ENCODE data around the gene NISCH. TPM values are rescaled to one million over a fixed set of nuclear protein-coding genes. Genes with fewer than 3 reads are reported as not detected.

Gene NISCH
- polyA plus RNA-seq, 3 donors: 9.7 to 106 (median 13.1) TPM

- Histone ChIP-seq H2AFZ (ENCODE audit: insufficient read depth, low read depth, low read length, poor library complexity, severe bottlenecking) (no peak overlapping the region), H3K9me3 (replicated peaks in 1 of 2; ENCODE audit: control insufficient read depth in 1 of 2, insufficient read depth in 1 of 2, low read length in 2 of 2) (no peaks in the 10 kb centered on the region), H3K27ac (ENCODE audit: low read depth in 1 of 2, low read length in 2 of 2) (no peak overlapping the region), H3K4me3 (replicated peaks in 1 of 3; ENCODE audit: low read depth in 2 of 3, low read length in 3 of 3) (no peak overlapping the region), H3K4me1 (ENCODE audit: control insufficient read depth in 1 of 2, insufficient read depth in 2 of 2, low read length in 2 of 2) (no peaks in the 10 kb centered on the region), H4K20me1 (ENCODE audit: insufficient read depth, low read length) (peaks cover 9% of the 10 kb centered on the region), H3K4me2 (replicated peaks; ENCODE audit: extremely low read depth, low read length, poor library complexity, severe bottlenecking) (no peak overlapping the region), H3K36me3 (replicated peaks in 1 of 2; ENCODE audit: control insufficient read depth in 1 of 2, insufficient read depth in 2 of 2, low read length in 2 of 2) (peaks cover 72 to 92% of the 10 kb centered on the region in 2 donors), H3K79me2 (ENCODE audit: insufficient read depth, low read length) (no peaks in the 10 kb centered on the region), H3K9ac (ENCODE audit: insufficient read depth, low read length, poor library complexity, severe bottlenecking) (no peak overlapping the region), H3K27me3 (ENCODE audit: control insufficient read depth in 2 of 2, insufficient read depth in 2 of 2, low read length in 2 of 2) (no peaks in the 10 kb centered on the region)
- no peaks in the 10 kb centered on the region for H3K9me3 Mint-ChIP-seq
- H3K4me3 Mint-ChIP-seq: peak overlapping the region in 1 of 2 donors; percentile 34
- H3K27ac Mint-ChIP-seq: peak overlapping the region in 1 of 7 donors; percentile 69
- H3K27me3 Mint-ChIP-seq (ENCODE audit: low read depth in 3 of 3): peaks cover 0 to 2% (median 1%) of the 10 kb centered on the region in 3 donors
- 98% methylated on average over 17 of the region's 18 CpGs for WGBS (ENCODE audit: insufficient coverage)
- intact Hi-C loops (cut with micrococcal nuclease): no loop called here
- TF ChIP-seq CTCF (IDR thresholded peaks at IDR 0.05): no peak
- DNase-seq: no peak
- H3K36me3 Mint-ChIP-seq: peaks cover 62 to 82% of the 10 kb centered on the region in 2 donors
- H3K4me1 Mint-ChIP-seq: no peaks in the 10 kb centered on the region
Observed at GRCh38 chr3:52524258-52524751, 68.9 kb downstream of the NISCH start.

- no peak overlapping the region for H3K9ac ChIP-seq (ENCODE audit: insufficient read depth, low read length, poor library complexity, severe bottlenecking)
- peaks cover 55 to 75% of the 10 kb centered on the region in 2 donors for H3K36me3 Mint-ChIP-seq
- H3K27ac ChIP-seq (ENCODE audit: low read depth in 1 of 2, low read length in 2 of 2): no peak overlapping the region
- peak overlapping the region in 4 of 7 donors; percentile 28 to 60 (median 43) for H3K27ac Mint-ChIP-seq
- H3K4me1 Mint-ChIP-seq: peaks cover under 1% of the 10 kb centered on the region
- H3K27me3 Mint-ChIP-seq (ENCODE audit: low read depth in 3 of 3): peaks cover 0 to 2% (median 1%) of the 10 kb centered on the region in 3 donors
- H3K4me3 ChIP-seq (replicated peaks in 1 of 3; ENCODE audit: low read depth in 2 of 3, low read length in 3 of 3): no peak overlapping the region
- H3K9me3 ChIP-seq (replicated peaks in 1 of 2; ENCODE audit: control insufficient read depth in 1 of 2, insufficient read depth in 1 of 2, low read length in 2 of 2): no peaks in the 10 kb centered on the region
- intact Hi-C loops (cut with micrococcal nuclease): no loop called here
- H3K27me3 ChIP-seq (ENCODE audit: control insufficient read depth in 2 of 2, insufficient read depth in 2 of 2, low read length in 2 of 2): no peaks in the 10 kb centered on the region
- DNase-seq: no peak
- H4K20me1 ChIP-seq (ENCODE audit: insufficient read depth, low read length): peaks cover 6% of the 10 kb centered on the region
- H2AFZ ChIP-seq (ENCODE audit: insufficient read depth, low read depth, low read length, poor library complexity, severe bottlenecking): no peak overlapping the region
- H3K9me3 Mint-ChIP-seq: no peaks in the 10 kb centered on the region
- no peaks in the 10 kb centered on the region for H3K4me1 ChIP-seq (ENCODE audit: control insufficient read depth in 1 of 2, insufficient read depth in 2 of 2, low read length in 2 of 2)
- 91% methylated on average over 18 of the region's 34 CpGs for WGBS (ENCODE audit: insufficient coverage)
- peaks cover 65 to 85% of the 10 kb centered on the region in 2 donors for H3K36me3 ChIP-seq (replicated peaks in 1 of 2; ENCODE audit: control insufficient read depth in 1 of 2, insufficient read depth in 2 of 2, low read length in 2 of 2)
- no peak for TF ChIP-seq CTCF (IDR thresholded peaks at IDR 0.05)
- H3K4me2 ChIP-seq (replicated peaks; ENCODE audit: extremely low read depth, low read length, poor library complexity, severe bottlenecking): no peak overlapping the region
- H3K4me3 Mint-ChIP-seq: no peak overlapping the region
- no peaks in the 10 kb centered on the region for H3K79me2 ChIP-seq (ENCODE audit: insufficient read depth, low read length)
Observed at GRCh38 chr3:52524752-52525679, 69.6 kb downstream of the NISCH start.

Data from CD14-positive monocyte (primary cell).